Right forelimb (tissue), 1 donor: ENCODE measurements around the gene SPANXA2.
"Not testable (repeated sequence)": the region's sequence is repeated elsewhere in the genome, so short reads cannot be mapped to it uniquely, and the experiment has no call there.

Experiments
- DNase-seq: peaks from one replicate; pipeline ENCODE4 v3.0.0-alpha.2; 2018

The SPANXA2 gene

GRCh38 chrX:141589408-141589807 lies at the start of gene SPANXA2:
Gene SPANXA2 (plus strand): TSS chrX:141589708. CDS start chrX:141589768, 60 bp downstream.
- DNase-seq, result not testable (repeated sequence)

GRCh38 chrX:141542551-141542950 lies 47.0 kb upstream of the SPANXA2 start:
- not testable (repeated sequence) for DNase-seq

- not testable (repeated sequence) for DNase-seq
These were observed 4.9 kb upstream of the SPANXA2 start, which contains the start of gene SPANXA1 for GRCh38 chrX:141584638-141585037. Gene SPANXA1 (minus strand): TSS chrX:141584738. CDS start chrX:141584678, 60 bp downstream.

- no peak for DNase-seq
These were observed 19.6 kb downstream of the SPANXA2 start for GRCh38 chrX:141609111-141609510.

GRCh38 chrX:141619336-141619735 lies 29.8 kb downstream of the SPANXA2 start:
- DNase-seq, result no peak

- DNase-seq, result no peak
These were observed 42.6 kb downstream of the SPANXA2 start for GRCh38 chrX:141632124-141632523.

GRCh38 chrX:141638550-141638949 lies 49.0 kb downstream of the SPANXA2 start:
- no peak for DNase-seq
